ENCODE measurements around the gene MEF2D.

- TF ChIP-seq POLR2A (IDR thresholded peaks at IDR 0.05), result no peak
- no peak for TF ChIP-seq CTCF (IDR thresholded peaks at IDR 0.05)
Observed at GRCh38 chr1:156523801-156524480, 23.4 kb upstream of the MEF2D start.

All from right lobe of liver (tissue), 4 donors.